B cell (primary cell): ENCODE data around the gene SLC38A5. TPM values are rescaled to one million over a fixed set of nuclear protein-coding genes. Genes with fewer than 3 reads are reported as not detected.

Experiments used
- ATAC-seq: fragments of 200-7000 bp; cut with Tn5 transposase; one replicate; pipeline ENCODE4 v1.10.0; 2021; ENCODE audit warnings: low read depth, mild to moderate bottlenecking, moderate number of reproducible peaks, moderate library complexity
- CTCF ChIA-PET: fragments of 350-600 bp; sonication (Branson Sonifier 250); formaldehyde crosslinking; loops from one replicate; lab custom pipeline; 2021; ENCODE audit warnings: antibody characterized with exemption, inconsistent platforms; lab: Charles Lee
- POLR2A ChIA-PET: fragments of 350-600 bp; sonication (Branson Sonifier 250); formaldehyde crosslinking; loops from one replicate; lab custom pipeline; 2021; ENCODE audit warnings: antibody characterized with exemption; lab: Charles Lee
- DNase-seq: peaks from one replicate; pipeline ENCODE4 v3.0.0; 2013
- H2AFZ ChIP-seq: 2 replicates; pipeline ENCODE4 v1.6.1; 2012; ENCODE audit warnings: mild to moderate bottlenecking, low read depth, low read length; ENCODE audit not compliant: insufficient read depth, poor library complexity, severe bottlenecking
- H3K27ac ChIP-seq, 2 donors: 1 replicate in 1 of 2; 2 replicates in 1 of 2; pipeline ENCODE4 v1.5.1; 2012 to 2013; ENCODE audit warnings: low read length in 2 of 2, mild to moderate bottlenecking in 2 of 2, moderate library complexity in 1 of 2
- H3K27me3 ChIP-seq, 4 experiments: fragments of 200-600 bp in 1 of 4; sonication (generic) in 1 of 4; replicated peaks in 1 of 4; 1 replicate in 2 of 4; 2 replicates in 2 of 4; pipeline versions ENCODE4 v1.6.1 to v1.7.0; 2013 to 2016; ENCODE audit warnings: low read length in 3 of 4, mild to moderate bottlenecking in 2 of 4, mixed read lengths in 1 of 4, moderate library complexity in 1 of 4; ENCODE audit not compliant: insufficient read depth in 4 of 4, control insufficient read depth in 3 of 4; ENCODE audit errors: control extremely low read depth in 1 of 4
- H3K36me3 ChIP-seq, 2 experiments: replicated peaks in 1 of 2; 1 replicate in 1 of 2; 2 replicates in 1 of 2; pipeline versions ENCODE4 v1.6.1 to v1.7.1; 2013; ENCODE audit warnings: low read length in 1 of 2; ENCODE audit not compliant: insufficient read depth in 2 of 2, control insufficient read depth in 1 of 2; ENCODE audit errors: control extremely low read depth in 1 of 2, extremely low read depth in 1 of 2
- H3K4me1 ChIP-seq, 2 donors: fragments of 200-600 bp in 1 of 2; sonication (generic) in 1 of 2; 1 replicate in 1 of 2; 2 replicates in 1 of 2; pipeline versions ENCODE4 v1.5.1 to v1.6.1; 2013 to 2017; ENCODE audit warnings: low read length in 2 of 2; ENCODE audit not compliant: control insufficient read depth in 2 of 2, insufficient read depth in 2 of 2
- H3K4me2 ChIP-seq: replicated peaks from 2 replicates; pipeline ENCODE3; 2012; ENCODE audit warnings: mild to moderate bottlenecking, low read depth, low read length; ENCODE audit not compliant: poor library complexity, severe bottlenecking
- H3K4me3 ChIP-seq, 5 experiments: fragments of 200-600 bp in 1 of 5; sonication (generic) in 1 of 5; 1 replicate in 3 of 5; 2 replicates in 2 of 5; pipeline versions ENCODE4 v1.5.1 to v1.7.0; 2011 to 2016; ENCODE audit warnings: low read length in 4 of 5, mild to moderate bottlenecking in 4 of 5, low read depth in 2 of 5, control low read depth in 1 of 5, moderate library complexity in 1 of 5; ENCODE audit not compliant: insufficient read depth in 1 of 5; ENCODE audit errors: control extremely low read depth in 1 of 5, extremely low read depth in 1 of 5
- H3K79me2 ChIP-seq: fragments of 200-600 bp; sonication (generic); one replicate; pipeline ENCODE4 v1.6.0; 2016; ENCODE audit warnings: low read length; ENCODE audit not compliant: control insufficient read depth, insufficient read depth
- H3K9ac ChIP-seq: fragments of 200-600 bp; sonication (generic); 2 replicates; pipeline ENCODE4 v1.6.1; 2017; ENCODE audit warnings: mild to moderate bottlenecking, low read length, moderate library complexity
- H3K9me3 ChIP-seq, 3 donors: one replicate each; pipeline versions ENCODE4 v1.6.1 to v1.7.1; 2013; ENCODE audit warnings: low read length in 2 of 3; ENCODE audit not compliant: control insufficient read depth in 2 of 3, insufficient read depth in 1 of 3; ENCODE audit errors: control extremely low read depth in 1 of 3
- H4K20me1 ChIP-seq: 2 replicates; pipeline ENCODE4 v1.6.0; 2012; ENCODE audit warnings: mild to moderate bottlenecking, low read length; ENCODE audit not compliant: insufficient read depth, control insufficient read depth, poor library complexity, severe bottlenecking
- H3K27ac Mint-ChIP-seq: one replicate; pipeline ENCODE4 v1.8.0; 2021; ENCODE audit warnings: mixed read lengths
- H3K27me3 Mint-ChIP-seq: one replicate; pipeline ENCODE4 v1.8.0; 2021; ENCODE audit warnings: mixed read lengths
- H3K4me1 Mint-ChIP-seq: one replicate; pipeline ENCODE4 v1.8.0; 2021; ENCODE audit warnings: mixed read lengths
- H3K4me3 Mint-ChIP-seq: one replicate; pipeline ENCODE4 v1.8.0; 2021; ENCODE audit warnings: mixed read lengths
- H3K9me3 Mint-ChIP-seq: one replicate; pipeline ENCODE4 v1.8.0; 2022; ENCODE audit warnings: mixed read lengths; ENCODE audit not compliant: insufficient read depth
- CTCF ChIP-seq: fragments of 200-600 bp; IDR thresholded peaks from one replicate; pipeline ENCODE4 v1.8.0; 2022; ENCODE audit warnings: antibody characterized with exemption, mild to moderate bottlenecking
- EZH2 ChIP-seq: IDR thresholded peaks from 2 replicates; pipeline ENCODE4 v1.6.1; 2012; ENCODE audit warnings: borderline replicate concordance, low read depth, mild to moderate bottlenecking, moderate library complexity, low read length; ENCODE audit not compliant: insufficient read depth, poor library complexity, severe bottlenecking
- WGBS: methylation state at CpG from one replicate; pipeline ENCODE4 v1.1.5; 2013; ENCODE audit warnings: missing lambda C conversion rate; ENCODE audit not compliant: insufficient coverage; 5-methylcytosine and 5-hydroxymethylcytosine counted together
- intact Hi-C: fragments of 100-400 bp; cut with micrococcal nuclease; formaldehyde crosslinking; loops from one replicate; pipeline ENCODE4 v1.10.0; 2022
- polyA plus RNA-seq: library from polyadenylated mRNA; depleted of rRNA; stranded (reverse); fragments of >200 nt; gene quantifications from 2 replicates; pipeline ENCODE4 v1.2.3, GENCODE V29; 2012
- total RNA-seq, 2 donors: library from RNA; stranded (reverse); fragments of 120-200 nt in 1 of 2; gene quantifications; 1 replicate in 1 of 2; 2 replicates in 1 of 2; pipeline versions ENCODE4 v1.2.3 to v1.2.4, GENCODE V29; 2013 to 2022

The SLC38A5 gene
- total and polyA plus RNA-seq, 2 donors (not counting 1 experiment from before 2014, with no cell fraction given) = 14.8 to 21.6 TPM

GRCh38 chrX:48489892-48490291, 19.8 kb upstream of the SLC38A5 start:
- no peaks in the 10 kb centered on the region for H3K4me1 Mint-ChIP-seq
- no peak for ATAC-seq
- Histone ChIP-seq H4K20me1 (no peaks in the 10 kb centered on the region), H2AFZ (no peak overlapping the region), H3K27ac (no peak overlapping the region), H3K9me3 (no peaks in the 10 kb centered on the region), H3K9ac (no peak overlapping the region), H3K4me3 (no peak overlapping the region), H3K27me3 (peaks cover 0 to 2% (median 0%) of the 10 kb centered on the region in 4 experiments), H3K36me3 (no peaks in the 10 kb centered on the region), H3K4me2 (no peak overlapping the region), H3K79me2 (no peaks in the 10 kb centered on the region), H3K4me1 (no peaks in the 10 kb centered on the region)
- intact Hi-C loops = no loop called here
- DNase-seq = no peak
- ChIA-PET CTCF (no interaction called here), POLR2A (no interaction called here)
- H3K9me3 Mint-ChIP-seq = no peaks in the 10 kb centered on the region
- H3K4me3 Mint-ChIP-seq = no peak overlapping the region
- no peak overlapping the region for H3K27ac Mint-ChIP-seq
- WGBS = 80% methylated on average over 1 of the region's 2 CpGs
- no peak for TF ChIP-seq EZH2
- TF ChIP-seq CTCF = no peak
- no peaks in the 10 kb centered on the region for H3K27me3 Mint-ChIP-seq

- Histone ChIP-seq H3K27ac (no peak overlapping the region), H3K27me3 (peaks cover 0 to 2% (median 0%) of the 10 kb centered on the region in 4 experiments), H3K9me3 (no peaks in the 10 kb centered on the region), H2AFZ (no peak overlapping the region), H3K4me3 (no peak overlapping the region), H3K9ac (no peak overlapping the region), H4K20me1 (no peaks in the 10 kb centered on the region), H3K4me1 (no peaks in the 10 kb centered on the region), H3K36me3 (no peaks in the 10 kb centered on the region), H3K79me2 (no peaks in the 10 kb centered on the region), H3K4me2 (no peak overlapping the region)
- no peak for TF ChIP-seq CTCF
- TF ChIP-seq EZH2 = no peak
- POLR2A ChIA-PET = no interaction called here
- 92% methylated on average over 5 of the region's 9 CpGs for WGBS
- DNase-seq (no peak), ATAC-seq (no peak)
- intact Hi-C loops = no loop called here
- CTCF ChIA-PET = no interaction called here
- Mint-ChIP-seq H3K4me3 (no peak overlapping the region), H3K27me3 (no peaks in the 10 kb centered on the region), H3K4me1 (no peaks in the 10 kb centered on the region), H3K27ac (no peak overlapping the region), H3K9me3 (no peaks in the 10 kb centered on the region)
Measured at GRCh38 chrX:48489296-48489695, 19.2 kb upstream of the SLC38A5 start.
